NCI-H187 treated with DMSO at 0.1 percent for 48 hours (cell line): Measurements from ENCODE around the gene FHL3.
"Not testable (repeated sequence)": the region's sequence is repeated elsewhere in the genome, so short reads cannot be mapped to it uniquely, and the experiment has no call there.

ENCODE experiments used
- DNase-seq: peaks from one replicate; lab custom pipeline; 2025; lab: John Stamatoyannopoulos, UW

Gene FHL3

GRCh38 chr1:37987679-37988078 is 17.6 kb downstream of the FHL3 start:
- no peak for DNase-seq

GRCh38 chr1:37983546-37983945 is 21.8 kb downstream of the FHL3 start:
- DNase-seq: no peak

- DNase-seq: no peak
Observed at GRCh38 chr1:37978541-37978940, 26.8 kb downstream of the FHL3 start.

GRCh38 chr1:37975083-37975482 is 30.2 kb downstream of the FHL3 start:
- not testable (repeated sequence) for DNase-seq

- no peak for DNase-seq
Observed at GRCh38 chr1:37974567-37974966, 30.7 kb downstream of the FHL3 start.

- DNase-seq: not testable (repeated sequence)
Observed at GRCh38 chr1:37973684-37974083, 31.6 kb downstream of the FHL3 start.

- DNase-seq: no peak
Observed at GRCh38 chr1:37965301-37965700, 40.0 kb downstream of the FHL3 start.

- not testable (repeated sequence) for DNase-seq
Observed at GRCh38 chr1:37964106-37964505, 41.2 kb downstream of the FHL3 start.

GRCh38 chr1:37958690-37959089 is 46.6 kb downstream of the FHL3 start:
- DNase-seq: no peak

GRCh38 chr1:37955685-37956084 is 49.6 kb downstream of the FHL3 start:
- DNase-seq: no peak

GRCh38 chr1:37954316-37954971 is 50.9 kb downstream of the FHL3 start:
- DNase-seq: peak; percentile 34

- DNase-seq: no peak
Observed at GRCh38 chr1:37952738-37953137, 52.6 kb downstream of the FHL3 start.

- no peak for DNase-seq
Observed at GRCh38 chr1:37951783-37952624, 53.3 kb downstream of the FHL3 start.

GRCh38 chr1:37951041-37951782 is 54.1 kb downstream of the FHL3 start:
- no peak for DNase-seq

- no peak for DNase-seq
Observed at GRCh38 chr1:37949524-37950152, 55.7 kb downstream of the FHL3 start.

- DNase-seq: no peak
Observed at GRCh38 chr1:37948841-37949240, 56.5 kb downstream of the FHL3 start.

- no peak for DNase-seq
Observed at GRCh38 chr1:37948166-37948565, 57.1 kb downstream of the FHL3 start.

GRCh38 chr1:37947364-37947763 is 58.0 kb downstream of the FHL3 start:
- no peak for DNase-seq
